HG03135 (cell line): Measurements from ENCODE around the gene ACTG2.

Source experiments
- ATAC-seq: cut with Tn5 transposase; IDR thresholded peaks from one replicate; pipeline ENCODE4 v1.9.1; 2021; ENCODE audit warnings: mild to moderate bottlenecking, moderate library complexity; ENCODE audit not compliant: unreplicated experiment

The ACTG2 gene

DNA sequence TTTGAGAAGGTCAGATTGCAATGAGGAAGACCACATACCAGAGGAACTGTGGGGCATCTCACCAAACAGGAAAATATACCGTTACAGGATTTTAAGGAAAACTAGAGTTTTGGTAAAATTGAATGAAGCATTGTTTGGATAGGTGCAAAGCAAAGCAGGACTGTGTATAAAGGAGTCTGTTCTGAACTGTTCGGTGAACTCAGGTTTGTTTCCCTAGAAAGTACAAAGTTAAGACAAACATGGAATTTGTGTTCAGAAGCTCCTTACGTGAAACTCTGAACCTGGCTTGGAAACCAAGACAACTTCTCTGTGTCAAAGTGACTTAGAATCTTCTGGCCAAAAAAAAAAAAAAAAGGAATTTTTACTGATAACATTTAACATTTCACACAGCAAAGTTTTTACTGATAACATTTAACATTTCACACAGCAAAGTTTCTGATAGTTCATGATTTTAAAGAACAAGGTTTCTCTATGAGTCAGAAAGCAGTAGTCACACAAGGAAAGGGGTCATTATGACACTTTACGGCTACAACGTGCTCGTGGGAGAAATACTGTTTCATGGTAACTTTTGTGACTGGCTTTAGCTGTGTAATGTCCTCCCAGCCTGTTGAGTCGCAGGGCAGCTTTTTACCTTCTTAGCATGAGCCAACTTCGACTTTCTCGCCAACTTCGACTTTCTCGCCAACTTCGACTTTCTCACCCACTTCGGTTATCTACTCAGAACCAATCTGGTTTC, 70.7 kb downstream of the ACTG2 start:
- no peak for ATAC-seq

DNA sequence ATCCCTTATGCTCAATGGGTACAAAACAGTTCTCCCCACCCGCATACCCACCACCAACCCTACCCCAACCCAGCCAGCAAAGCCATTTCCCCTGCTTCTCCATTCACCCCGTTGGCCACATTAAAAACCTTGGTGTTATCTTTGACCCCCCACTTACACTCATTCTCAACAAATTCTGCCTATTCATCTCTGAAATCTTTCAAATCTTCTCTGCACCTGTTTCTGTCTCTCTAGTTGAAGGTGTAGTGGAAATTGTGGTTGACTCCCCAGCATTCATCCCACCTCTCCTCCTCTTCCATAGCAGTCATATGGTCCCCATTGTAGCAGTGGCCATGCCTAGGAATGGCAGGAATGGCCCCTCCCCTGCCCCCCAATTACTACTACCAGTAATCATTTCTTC, 71.4 kb downstream of the ACTG2 start:
- no peak for ATAC-seq

DNA sequence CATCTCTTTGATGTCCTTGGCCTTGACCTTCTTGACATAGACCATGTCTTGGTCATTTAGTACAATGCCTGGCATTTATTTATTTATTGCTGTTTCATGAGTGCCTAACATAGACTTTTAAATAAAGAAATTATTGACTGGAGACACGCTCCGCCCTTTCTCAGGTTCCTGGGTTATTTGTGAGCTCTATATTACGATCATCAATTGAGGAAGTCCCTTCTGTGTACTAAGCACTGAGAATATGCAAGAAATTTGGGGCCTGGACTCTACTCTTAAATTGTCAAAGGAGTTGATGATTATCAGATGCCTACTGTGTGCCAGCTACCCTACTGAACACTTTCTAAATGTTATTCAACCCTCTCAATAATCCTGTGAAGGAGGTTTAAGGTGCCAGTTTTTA, 72.2 kb downstream of the ACTG2 start:
- ATAC-seq: no peak

DNA sequence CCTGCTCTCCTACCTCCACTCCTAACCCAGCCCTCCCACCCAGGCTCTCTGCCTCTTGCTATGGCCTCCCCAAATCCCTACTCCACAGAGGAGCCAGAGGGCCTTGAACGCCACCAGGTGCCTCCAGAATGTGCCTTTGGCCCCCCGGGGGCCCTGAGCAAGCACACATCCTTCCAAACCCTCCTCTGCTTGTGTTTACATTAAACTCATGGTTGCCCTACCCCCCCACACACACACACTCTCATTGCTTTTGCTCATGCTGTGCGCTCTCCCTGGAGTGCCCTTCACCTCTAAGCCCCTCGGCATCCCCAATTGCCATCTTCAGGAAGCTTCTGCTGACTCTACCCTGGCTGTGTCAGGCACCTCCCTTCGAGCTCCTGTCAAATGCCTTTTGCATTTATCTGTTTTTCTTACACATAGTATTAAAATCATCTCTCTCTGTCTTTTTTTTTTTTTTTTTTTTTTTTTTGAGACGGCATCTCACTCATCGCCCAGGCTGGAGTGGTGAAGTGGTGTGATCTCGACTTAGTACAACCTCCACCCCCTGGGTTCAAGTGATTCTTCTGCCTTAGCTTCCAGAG, 75.6 kb downstream of the ACTG2 start:
- ATAC-seq: no peak

DNA sequence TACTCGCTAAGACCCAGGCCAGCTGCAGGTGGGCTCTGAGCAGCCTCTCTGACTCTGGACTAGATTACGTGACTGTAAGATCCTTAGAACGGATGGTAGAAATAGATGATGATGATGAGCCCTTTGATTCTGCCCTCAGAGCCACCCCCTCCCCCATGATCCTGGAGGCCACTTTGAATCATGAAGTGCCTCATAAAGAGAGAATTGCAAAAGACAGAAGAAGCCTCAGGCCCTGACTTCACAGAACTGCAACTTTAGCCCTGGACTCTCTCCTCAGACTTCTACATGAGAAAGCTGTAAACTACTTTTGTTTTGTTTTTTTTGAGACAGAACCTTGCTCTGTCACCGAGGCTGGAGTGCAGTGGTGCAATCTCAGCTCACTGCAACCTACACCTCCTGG, 76.5 kb downstream of the ACTG2 start:
- ATAC-seq: no peak
